ENCODE measurements around the gene HNRNPA1. TPM values are rescaled to one million over a fixed set of nuclear protein-coding genes. Genes with fewer than 3 reads are reported as not detected.

The HNRNPA1 gene
- total and polyA plus RNA-seq, 9 of the 15 experiments (the other 6 are each of a cell fraction or from before 2014, with no cell fraction given), result 1,166 to 2,703 (median 1,815) TPM

DNA sequence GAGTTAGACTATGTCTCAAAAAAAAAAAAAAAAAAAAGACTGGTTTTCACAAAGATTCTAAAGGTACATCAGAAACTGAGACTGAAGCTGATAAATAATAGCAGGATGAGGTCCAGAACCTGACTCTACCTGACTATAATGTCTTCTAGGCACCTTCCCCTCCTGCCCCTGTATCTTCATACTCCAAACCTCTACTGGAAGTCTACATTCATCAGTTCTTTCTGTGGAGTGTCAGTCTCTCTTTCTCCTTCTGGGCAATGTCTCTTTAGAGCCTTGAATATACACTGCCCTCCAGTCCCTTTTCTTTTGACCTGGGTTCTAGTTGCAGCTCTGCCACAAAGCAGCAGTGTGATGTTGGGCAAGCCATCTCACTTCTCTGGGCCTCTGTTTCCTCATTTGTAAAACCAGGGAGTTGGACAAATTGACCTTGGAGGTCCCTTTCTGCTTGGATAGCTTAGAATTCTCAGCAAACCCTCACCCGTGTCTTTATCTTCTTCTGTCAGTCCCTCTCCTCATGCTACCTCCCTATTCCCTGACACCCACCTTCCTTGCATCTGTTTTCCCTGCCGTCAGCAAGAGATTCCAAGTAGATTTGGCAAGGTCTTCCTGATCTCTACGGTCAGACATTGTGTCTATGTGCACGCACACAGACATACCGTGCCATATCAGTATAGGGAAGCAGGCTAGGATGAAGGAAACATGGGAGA is 16.0 kb downstream of the HNRNPA1 start:
- H3K4me2 ChIP-seq (ENCODE audit: insufficient read depth, low read length), result peak overlapping the region; percentile 99
- ATAC-seq, result no peak
- H4K20me1 ChIP-seq (replicated peaks; ENCODE audit: control insufficient read depth, insufficient read depth, low read length), result peaks cover 13% of the 10 kb centered on the region; the same call in 1 of the 2 replicates
- H3K79me2 ChIP-seq (ENCODE audit: control insufficient read depth, insufficient read depth, low read length), result peaks cover 98% of the 10 kb centered on the region
- in situ Hi-C loops (cut with MboI) (loop anchor here (10.0 kb wide), 1 partner anchor 68 kb away; the partner anchor contains the start of gene GPR84), intact Hi-C loops (cut with micrococcal nuclease) (loop anchor here (10.0 kb wide), 1 partner anchor 282 kb away; no protein-coding TSS in a partner anchor)
- peak overlapping the region; percentile 84 for H3K27ac ChIP-seq (ENCODE audit: extremely low read depth, low read depth, low read length)
- 0% methylated on average over 5 of the region's 5 CpGs for WGBS (ENCODE audit: insufficient coverage, low coverage, missing lambda C conversion rate)
- no peaks in the 10 kb centered on the region for H3K9me1 ChIP-seq (ENCODE audit: control insufficient read depth, insufficient read depth, low read length)
- ChIA-PET POLR2A (interaction anchor here (0.7 to 9.8 kb wide), 7 partner anchors 11 to 131 kb away, joined by 4 to 155 read pairs (median 55); partner anchors contain the start of genes CBX5, COPZ1 and HNRNPA1), CTCF (ENCODE audit: low intra/inter-chr PET ratio) (interaction anchor here (0.6 to 4.1 kb wide), 3 partner anchors 29 to 73 kb away, joined by 3 to 33 read pairs (median 4); partner anchors contain the start of gene COPZ1)
- peaks cover 78% of the 10 kb centered on the region for H3K36me3 ChIP-seq (ENCODE audit: control insufficient read depth, insufficient read depth, low read length)
- FAIRE-seq, result peak; percentile 78
- H2AFZ ChIP-seq (ENCODE audit: low read depth, low read length), result no peak overlapping the region
- peak overlapping the region; percentile 72 to 85 for H3K9ac ChIP-seq (ENCODE audit: insufficient read depth in 1 of 2, low read depth in 2 of 2, low read length in 2 of 2)
- no peaks in the 10 kb centered on the region for H3K9me3 ChIP-seq (replicated peaks; ENCODE audit: control insufficient read depth, insufficient read depth, low read depth, low read length)
- DNase-seq (ENCODE audit: extremely low read depth in 1 of 4, low spot score in 3 of 4), result peak in 2 of 4 experiments; percentile 49 to 78
- H3K27me3 ChIP-seq (ENCODE audit: control insufficient read depth in 2 of 2, insufficient read depth in 2 of 2, low read length in 2 of 2), result no peaks in the 10 kb centered on the region; a peak in 1 of 5 replicates
- H3K4me3 ChIP-seq, result peak overlapping the region; percentile 53
- BruUV-seq (replicated peaks), result no TSS peak
- H3K4me1 ChIP-seq (replicated peaks in 1 of 2; ENCODE audit: control insufficient read depth in 2 of 2, insufficient read depth in 2 of 2, low read length in 2 of 2), result peaks cover 25 to 27% of the 10 kb centered on the region in 2 experiments; a peak in 4 of 5 replicates
- TF ChIP-seq BCLAF1 (IDR thresholded peaks at IDR 0.05; ENCODE audit: borderline replicate concordance in 1 of 2, control insufficient read depth in 1 of 2, low read depth in 2 of 2, low read length in 1 of 2), result no peak
- TF ChIP-seq, protein P1, sequence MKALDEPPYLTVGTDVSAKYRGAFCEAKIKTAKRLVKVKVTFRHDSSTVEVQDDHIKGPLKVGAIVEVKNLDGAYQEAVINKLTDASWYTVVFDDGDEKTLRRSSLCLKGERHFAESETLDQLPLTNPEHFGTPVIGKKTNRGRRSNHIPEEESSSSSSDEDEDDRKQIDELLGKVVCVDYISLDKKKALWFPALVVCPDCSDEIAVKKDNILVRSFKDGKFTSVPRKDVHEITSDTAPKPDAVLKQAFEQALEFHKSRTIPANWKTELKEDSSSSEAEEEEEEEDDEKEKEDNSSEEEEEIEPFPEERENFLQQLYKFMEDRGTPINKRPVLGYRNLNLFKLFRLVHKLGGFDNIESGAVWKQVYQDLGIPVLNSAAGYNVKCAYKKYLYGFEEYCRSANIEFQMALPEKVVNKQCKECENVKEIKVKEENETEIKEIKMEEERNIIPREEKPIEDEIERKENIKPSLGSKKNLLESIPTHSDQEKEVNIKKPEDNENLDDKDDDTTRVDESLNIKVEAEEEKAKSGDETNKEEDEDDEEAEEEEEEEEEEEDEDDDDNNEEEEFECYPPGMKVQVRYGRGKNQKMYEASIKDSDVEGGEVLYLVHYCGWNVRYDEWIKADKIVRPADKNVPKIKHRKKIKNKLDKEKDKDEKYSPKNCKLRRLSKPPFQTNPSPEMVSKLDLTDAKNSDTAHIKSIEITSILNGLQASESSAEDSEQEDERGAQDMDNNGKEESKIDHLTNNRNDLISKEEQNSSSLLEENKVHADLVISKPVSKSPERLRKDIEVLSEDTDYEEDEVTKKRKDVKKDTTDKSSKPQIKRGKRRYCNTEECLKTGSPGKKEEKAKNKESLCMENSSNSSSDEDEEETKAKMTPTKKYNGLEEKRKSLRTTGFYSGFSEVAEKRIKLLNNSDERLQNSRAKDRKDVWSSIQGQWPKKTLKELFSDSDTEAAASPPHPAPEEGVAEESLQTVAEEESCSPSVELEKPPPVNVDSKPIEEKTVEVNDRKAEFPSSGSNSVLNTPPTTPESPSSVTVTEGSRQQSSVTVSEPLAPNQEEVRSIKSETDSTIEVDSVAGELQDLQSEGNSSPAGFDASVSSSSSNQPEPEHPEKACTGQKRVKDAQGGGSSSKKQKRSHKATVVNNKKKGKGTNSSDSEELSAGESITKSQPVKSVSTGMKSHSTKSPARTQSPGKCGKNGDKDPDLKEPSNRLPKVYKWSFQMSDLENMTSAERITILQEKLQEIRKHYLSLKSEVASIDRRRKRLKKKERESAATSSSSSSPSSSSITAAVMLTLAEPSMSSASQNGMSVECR (CRISPR knock-in tag; IDR thresholded peaks at IDR 0.05), result peak; percentile 79
- TF ChIP-seq FUS (optimal IDR thresholded peaks at IDR 0.05; ENCODE audit: low read depth, low read length), result no peak
- TF ChIP-seq MBD2 (IDR thresholded peaks at IDR 0.05; ENCODE audit: borderline replicate concordance, low read depth), result peak; percentile 48
- no peak for TF ChIP-seq ELF4 (CRISPR knock-in tag; IDR thresholded peaks at IDR 0.05)
- 0 out of 2 replicates have a peak, but pooled peaks have one; percentile 37 for TF ChIP-seq CXXC5 (CRISPR knock-in tag; IDR thresholded peaks at IDR 0.05)
- no peak for TF ChIP-seq LCOR (CRISPR knock-in tag; IDR thresholded peaks at IDR 0.05)
- no peak for TF ChIP-seq ASH1L (IDR thresholded peaks at IDR 0.05; ENCODE audit: borderline replicate concordance, low read depth, partially characterized antibody)
- TF ChIP-seq, protein P2, sequence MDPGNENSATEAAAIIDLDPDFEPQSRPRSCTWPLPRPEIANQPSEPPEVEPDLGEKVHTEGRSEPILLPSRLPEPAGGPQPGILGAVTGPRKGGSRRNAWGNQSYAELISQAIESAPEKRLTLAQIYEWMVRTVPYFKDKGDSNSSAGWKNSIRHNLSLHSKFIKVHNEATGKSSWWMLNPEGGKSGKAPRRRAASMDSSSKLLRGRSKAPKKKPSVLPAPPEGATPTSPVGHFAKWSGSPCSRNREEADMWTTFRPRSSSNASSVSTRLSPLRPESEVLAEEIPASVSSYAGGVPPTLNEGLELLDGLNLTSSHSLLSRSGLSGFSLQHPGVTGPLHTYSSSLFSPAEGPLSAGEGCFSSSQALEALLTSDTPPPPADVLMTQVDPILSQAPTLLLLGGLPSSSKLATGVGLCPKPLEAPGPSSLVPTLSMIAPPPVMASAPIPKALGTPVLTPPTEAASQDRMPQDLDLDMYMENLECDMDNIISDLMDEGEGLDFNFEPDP (CRISPR knock-in tag; IDR thresholded peaks at IDR 0.05), result no peak

Data from K562 (cell line).